ENCODE measurements around the gene ZNF281.
"Not testable (repeated sequence)": the region's sequence is repeated elsewhere in the genome, so short reads cannot be mapped to it uniquely, and the experiment has no call there.

ZNF281 gene

DNA sequence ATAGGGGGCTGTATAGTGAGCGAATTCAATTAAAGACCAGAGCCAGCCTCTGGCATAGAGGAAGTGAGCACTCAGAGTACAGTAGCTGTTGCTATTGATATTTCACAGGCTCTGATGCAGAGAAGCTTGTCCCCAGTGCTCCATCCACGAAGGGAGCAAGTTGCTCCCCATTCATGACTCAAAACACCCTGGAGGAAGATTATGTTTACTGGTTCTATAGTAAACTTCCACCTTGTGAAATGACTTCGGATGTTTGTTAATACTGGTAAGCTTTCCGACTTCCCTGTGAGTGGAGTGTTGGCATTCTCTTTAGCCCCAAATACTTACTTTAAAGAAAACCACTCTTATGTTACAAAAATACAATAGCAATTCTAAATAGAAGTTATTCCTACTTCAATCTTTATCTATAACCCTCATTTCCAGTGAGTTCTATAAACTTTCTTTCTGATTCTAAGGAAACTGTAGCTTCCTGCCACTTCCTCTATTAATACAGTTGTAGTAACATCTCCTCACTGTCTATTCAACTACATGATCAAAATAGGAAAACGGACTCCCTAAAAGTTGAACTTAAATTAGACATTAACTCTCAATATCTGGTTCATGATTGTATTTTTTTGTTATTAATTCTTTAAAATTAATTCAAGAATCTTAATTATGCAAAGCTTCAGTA is 46.4 kb downstream of the ZNF281 start:
- TF ChIP-seq CTCF (conservative IDR thresholded peaks at IDR 0.05): no peak
- H3K27ac ChIP-seq: no peak overlapping the region

- no peak overlapping the region for H3K27ac ChIP-seq
- TF ChIP-seq CTCF (conservative IDR thresholded peaks at IDR 0.05): no peak
Measured at GRCh38 chr1:200362421-200362820, 47.4 kb downstream of the ZNF281 start.

DNA sequence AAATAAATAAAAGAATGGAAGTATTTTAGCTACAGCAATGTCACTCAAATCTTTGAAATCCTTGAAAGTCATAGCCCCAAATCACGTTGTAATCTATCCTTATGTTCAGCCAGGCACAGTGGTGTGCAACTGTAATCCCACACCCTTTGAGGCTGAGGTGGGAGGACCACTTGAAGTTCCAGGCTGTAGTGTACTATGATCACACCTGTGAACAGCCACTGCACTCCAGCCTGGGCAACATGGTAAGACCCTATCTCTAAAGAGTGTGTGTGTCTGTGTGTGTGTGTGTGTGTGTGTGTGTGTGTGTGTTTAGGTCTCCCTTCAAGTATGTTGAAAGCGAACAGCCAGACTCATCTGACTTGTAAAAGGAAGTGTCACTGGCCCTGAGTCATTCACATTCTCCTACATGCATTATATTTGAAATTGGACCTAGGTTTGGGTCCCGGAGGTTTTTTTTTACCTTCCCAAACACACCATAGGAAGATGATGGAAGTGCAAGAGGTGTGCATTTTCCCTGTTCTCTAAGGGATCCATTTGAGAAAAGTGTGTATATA is 50.1 kb downstream of the ZNF281 start:
- no peak for TF ChIP-seq CTCF (conservative IDR thresholded peaks at IDR 0.05)
- H3K27ac ChIP-seq: no peak overlapping the region

DNA sequence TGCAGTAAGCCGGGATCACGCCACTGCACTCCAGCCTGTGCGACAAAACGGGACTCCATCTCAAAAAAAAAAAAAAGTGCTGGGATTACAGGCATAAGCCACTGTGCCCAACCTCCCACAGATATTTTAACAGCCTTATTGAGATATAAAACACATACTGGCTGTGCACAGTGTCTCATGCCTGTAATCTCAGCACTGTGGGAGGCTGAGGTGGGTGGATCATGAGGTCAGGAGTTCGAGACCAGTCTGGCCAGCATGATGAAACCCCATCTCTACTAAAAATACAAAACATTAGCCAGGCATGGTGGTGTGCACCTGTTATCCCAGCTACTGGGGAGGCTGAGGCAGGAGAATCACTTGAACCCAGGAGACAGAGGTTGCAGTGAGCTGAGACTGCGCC is 51.9 kb downstream of the ZNF281 start:
- H3K27ac ChIP-seq: not testable (repeated sequence)

- no peak for TF ChIP-seq CTCF (conservative IDR thresholded peaks at IDR 0.05)
- H3K27ac ChIP-seq: no peak overlapping the region
Measured at GRCh38 chr1:200355801-200356200, 54.0 kb downstream of the ZNF281 start.

Measured in VCaP (cell line).